Measurements from ENCODE around the gene LNP1.

GRCh38 chr3:100402256-100402655 lies 917 bp downstream of the LNP1 start:
- TF ChIP-seq GABPA (IDR thresholded peaks at IDR 0.05; ENCODE audit: borderline replicate concordance, insufficient read depth, low read length), result no peak
- TF ChIP-seq TAF1 (IDR thresholded peaks at IDR 0.05; ENCODE audit: low read depth, low read length), result no peak
- no peak for TF ChIP-seq JUN (IDR thresholded peaks at IDR 0.05; ENCODE audit: low read depth, low read length)
- no peak for TF ChIP-seq CTCF (IDR thresholded peaks at IDR 0.05; ENCODE audit: control extremely low read depth in 1 of 3, insufficient read depth in 1 of 3, low read depth in 1 of 3, low read length in 3 of 3)
- no peak for TF ChIP-seq KDM1A (IDR thresholded peaks at IDR 0.05; ENCODE audit: borderline replicate concordance, low read length)
- no peak for TF ChIP-seq EP300 (IDR thresholded peaks at IDR 0.05; ENCODE audit: borderline replicate concordance in 1 of 2, low read depth in 2 of 2, low read length in 2 of 2)
- TF ChIP-seq SP2 (IDR thresholded peaks at IDR 0.05; ENCODE audit: low read length), result no peak
- TF ChIP-seq EZH2 (IDR thresholded peaks at IDR 0.05; ENCODE audit: low read depth, low read length, severe bottlenecking), result no peak
- no peak for TF ChIP-seq YY1 (IDR thresholded peaks at IDR 0.05; ENCODE audit: low read depth, low read length)
- TF ChIP-seq CEBPB (IDR thresholded peaks at IDR 0.05; ENCODE audit: low read depth, low read length), result no peak
